ENCODE results near the gene MIEF1. TPM values are rescaled to one million over a fixed set of nuclear protein-coding genes. Genes with fewer than 3 reads are reported as not detected.

MIEF1 gene
- total RNA-seq, 2 donors from 2014 or later, result 24.0 to 38.6 TPM

GRCh38 chr22:39546889-39547586, 44.9 kb downstream of the MIEF1 start:
- intact Hi-C loops (cut with DNase I), result no loop called here
- H3K9me3 ChIP-seq, result no peaks in the 10 kb centered on the region
- H3K36me3 ChIP-seq, result no peaks in the 10 kb centered on the region
- H3K27me3 ChIP-seq (replicated peaks; ENCODE audit: insufficient read depth), result no peaks in the 10 kb centered on the region
- DNase-seq (ENCODE audit: low spot score), result no peak
- no peak for TF ChIP-seq POLR2A (IDR thresholded peaks at IDR 0.05)
- no peak for TF ChIP-seq POLR2AphosphoS5 (IDR thresholded peaks at IDR 0.05)
- no peak for TF ChIP-seq CTCF (IDR thresholded peaks at IDR 0.05)
- H3K4me1 ChIP-seq (replicated peaks), result no peaks in the 10 kb centered on the region
- no peak overlapping the region for H3K27ac ChIP-seq
- H3K4me3 ChIP-seq, result no peak overlapping the region
- 33% methylated on average over 5 of the region's 5 CpGs for whole genome bisulfite sequencing

GRCh38 chr22:39547587-39547947, 45.5 kb downstream of the MIEF1 start:
- Histone ChIP-seq H3K4me1 (replicated peaks) (no peaks in the 10 kb centered on the region), H3K4me3 (no peak overlapping the region), H3K36me3 (no peaks in the 10 kb centered on the region), H3K27ac (no peak overlapping the region), H3K9me3 (no peaks in the 10 kb centered on the region), H3K27me3 (replicated peaks; ENCODE audit: insufficient read depth) (no peaks in the 10 kb centered on the region)
- intact Hi-C loops (cut with DNase I), result no loop called here
- no peak for DNase-seq (ENCODE audit: low spot score)
- no peak for TF ChIP-seq POLR2A (IDR thresholded peaks at IDR 0.05)
- 40% methylated on average over 2 of the region's 2 CpGs for WGBS

DNA sequence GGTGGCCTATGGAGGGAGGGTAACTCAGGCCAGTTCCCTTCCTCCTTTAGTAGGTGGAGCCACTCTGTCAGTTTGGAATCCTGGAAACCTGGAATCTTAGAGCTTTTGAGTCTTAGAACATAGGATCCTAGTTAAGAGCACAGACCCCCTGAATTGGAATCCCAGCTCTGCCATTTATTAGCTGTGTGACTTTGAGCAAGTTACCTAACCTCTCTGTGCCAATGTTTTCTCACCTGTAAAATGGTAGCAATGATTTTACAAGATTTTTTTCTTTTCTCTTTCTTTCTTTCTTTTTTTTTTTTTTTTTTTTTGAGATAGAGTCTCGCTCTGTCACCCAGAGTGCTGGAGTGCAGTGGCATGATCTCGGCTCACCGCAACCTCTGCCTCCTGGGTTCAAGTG, 51.3 kb downstream of the MIEF1 start:
- H3K27me3 ChIP-seq (replicated peaks; ENCODE audit: insufficient read depth), result no peaks in the 10 kb centered on the region
- intact Hi-C loops (cut with DNase I), result no loop called here

DNA sequence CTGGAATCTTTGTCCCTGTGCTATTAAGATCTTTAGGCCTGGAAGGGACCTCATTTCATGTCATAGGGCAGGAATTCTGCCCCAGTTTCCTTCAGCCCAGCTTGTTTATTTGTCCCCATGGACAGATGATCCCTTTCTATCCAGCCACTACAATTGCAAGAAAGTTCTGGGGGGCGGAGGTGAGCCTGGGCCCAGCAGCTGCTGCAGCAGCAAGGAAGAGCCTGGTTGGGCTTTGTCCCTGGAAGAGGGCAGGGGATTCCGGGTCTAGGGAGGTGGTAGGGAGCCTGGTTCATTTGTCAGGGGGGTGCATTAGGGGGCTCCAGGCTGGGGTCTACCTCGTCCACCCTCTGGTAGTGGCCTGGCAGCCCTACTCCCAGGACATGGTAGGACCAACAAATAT, 52.1 kb downstream of the MIEF1 start:
- Histone ChIP-seq H3K4me1 (replicated peaks) (no peaks in the 10 kb centered on the region), H3K36me3 (no peaks in the 10 kb centered on the region), H3K4me3 (no peak overlapping the region), H3K27me3 (replicated peaks; ENCODE audit: insufficient read depth) (no peaks in the 10 kb centered on the region), H3K9me3 (no peaks in the 10 kb centered on the region), H3K27ac (no peak overlapping the region)
- TF ChIP-seq POLR2AphosphoS5 (IDR thresholded peaks at IDR 0.05) (no peak), POLR2A (IDR thresholded peaks at IDR 0.05) (no peak), CTCF (IDR thresholded peaks at IDR 0.05) (no peak)
- DNase-seq (ENCODE audit: low spot score), result no peak
- intact Hi-C loops (cut with DNase I), result no loop called here
- 75% methylated on average over 3 of the region's 3 CpGs for WGBS

More for the DNA sequence above, 51.3 kb downstream of the MIEF1 start:
- H3K9me3 ChIP-seq, result no peaks in the 10 kb centered on the region
- H3K4me3 ChIP-seq, result no peak overlapping the region
- TF ChIP-seq POLR2A (IDR thresholded peaks at IDR 0.05) (no peak), POLR2AphosphoS5 (IDR thresholded peaks at IDR 0.05) (no peak), CTCF (IDR thresholded peaks at IDR 0.05) (no peak)
- DNase-seq (ENCODE audit: low spot score), result no peak
- no peak overlapping the region for H3K27ac ChIP-seq
- WGBS, result 96% methylated on average over 3 of the region's 3 CpGs
- H3K36me3 ChIP-seq, result no peaks in the 10 kb centered on the region
- no peaks in the 10 kb centered on the region for H3K4me1 ChIP-seq (replicated peaks)

- H3K4me3 ChIP-seq, result peak overlapping the region; percentile 22 to 32
- 36% methylated on average over 11 of the region's 72 CpGs for WGBS
- no peak overlapping the region for H3K27ac ChIP-seq
- intact Hi-C loops (cut with DNase I), result loop anchor here (5.0 kb wide), 1 partner anchor 465 kb away; no protein-coding TSS in a partner anchor
- H3K9me3 ChIP-seq, result no peaks in the 10 kb centered on the region
- H3K27me3 ChIP-seq (replicated peaks; ENCODE audit: insufficient read depth), result no peaks in the 10 kb centered on the region
- no peaks in the 10 kb centered on the region for H3K36me3 ChIP-seq
- no peak for DNase-seq (ENCODE audit: low spot score)
- H3K4me1 ChIP-seq (replicated peaks), result no peaks in the 10 kb centered on the region
- TF ChIP-seq CTCF (IDR thresholded peaks at IDR 0.05) (peak in 2 of 4 experiments; percentile 10 to 32), POLR2AphosphoS5 (IDR thresholded peaks at IDR 0.05) (no peak), POLR2A (IDR thresholded peaks at IDR 0.05) (no peak)
These were observed 55.1 kb downstream of the MIEF1 start for GRCh38 chr22:39556970-39557841.

Measured in prostate gland (tissue), 2 donors.